HepG2 (cell line): Measurements from ENCODE around the gene TTLL1. TPM values are rescaled to one million over a fixed set of nuclear protein-coding genes. Genes with fewer than 3 reads are reported as not detected.

Source experiments
- BHLHE40 ChIP-seq: IDR thresholded peaks from 2 replicates; pipeline ENCODE4 v1.6.1; 2011; ENCODE audit warnings: low read length, improper control_type of control experiment
- EEA1 ChIP-seq: sonication (generic); formaldehyde crosslinking; IDR thresholded peaks from 2 replicates; pipeline ENCODE4 v1.5.1; 2020; ENCODE audit warnings: mild to moderate bottlenecking, missing genetic modification reagents, borderline replicate concordance
- EP300 ChIP-seq, 3 experiments: sonication (generic) in 1 of 3; formaldehyde crosslinking in 1 of 3; IDR thresholded peaks; 2 replicates each; pipeline versions ENCODE4 v1.5.1 to v1.6.1; 2011 to 2020; ENCODE audit warnings: low read depth in 2 of 3, low read length in 2 of 3, borderline replicate concordance in 1 of 3, improper control_type of control experiment in 1 of 3, mild to moderate bottlenecking in 1 of 3, missing genetic modification reagents in 1 of 3, moderate library complexity in 1 of 3
- IKZF4 ChIP-seq: sonication (generic); formaldehyde crosslinking; IDR thresholded peaks from 2 replicates; pipeline ENCODE4 v1.5.1; 2020; ENCODE audit warnings: borderline replicate concordance, mild to moderate bottlenecking, low read depth, missing genetic modification reagents; ENCODE audit errors: not compliant biosample characterization
- KLF16 ChIP-seq, 2 experiments: sonication (generic) in 1 of 2; formaldehyde crosslinking in 1 of 2; IDR thresholded peaks; 2 replicates each; pipeline versions ENCODE4 v1.6.1 to v1.8.0; 2016 to 2023; ENCODE audit warnings: missing genetic modification reagents in 2 of 2, missing compliant biosample characterization in 1 of 2
- PHB2 ChIP-seq: fragments of 450-650 bp; IDR thresholded peaks from 2 replicates; pipeline ENCODE4 v1.6.1; 2018; ENCODE audit not compliant: partially characterized antibody
- SCMH1 ChIP-seq: sonication (generic); formaldehyde crosslinking; IDR thresholded peaks from 2 replicates; pipeline ENCODE4 v1.9.0; 2021; ENCODE audit warnings: missing genetic modification reagents, mild to moderate bottlenecking, borderline replicate concordance
- ZFP36 ChIP-seq: fragments of 150-350 bp; IDR thresholded peaks from 2 replicates; pipeline ENCODE4 v1.6.1; 2018; ENCODE audit warnings: borderline replicate concordance, low read length, low read depth; ENCODE audit not compliant: partially characterized antibody
- ZFP62 ChIP-seq: sonication (generic); formaldehyde crosslinking; IDR thresholded peaks from 2 replicates; pipeline ENCODE4 v1.4.0; 2020; ENCODE audit warnings: missing genetic modification reagents
- ZNF160 ChIP-seq: sonication (generic); formaldehyde crosslinking; IDR thresholded peaks from 2 replicates; pipeline ENCODE4 v1.8.0; 2022; ENCODE audit warnings: mild to moderate bottlenecking, inconsistent platforms, missing genetic modification reagents
- ZNF264 ChIP-seq: sonication (generic); formaldehyde crosslinking; IDR thresholded peaks from 2 replicates; pipeline ENCODE4 v1.4.0; 2020; ENCODE audit warnings: missing genetic modification reagents
- ZNF619 ChIP-seq: sonication (generic); formaldehyde crosslinking; IDR thresholded peaks from 2 replicates; pipeline ENCODE4 v1.4.0; 2020; ENCODE audit warnings: mild to moderate bottlenecking, missing genetic modification reagents
- ZNF644 ChIP-seq: IDR thresholded peaks from 2 replicates; pipeline ENCODE4 v1.6.1; 2016; ENCODE audit warnings: low read depth
- polyA plus RNA-seq, 8 experiments: library from polyadenylated mRNA; depleted of rRNA in 3 of 8; stranded (reverse) in 7 of 8; unstranded in 1 of 8; fragments of >200 nt; fragmentation: Illumina TruSeq in 4 of 8; extraction: Trizol in 4 of 8; gene quantifications; 2 replicates each; pipeline versions ENCODE4 v1.2.1 to v1.2.3, GENCODE V29; 2011 to 2016; ENCODE audit warnings: low read depth in 4 of 8, missing spikeins in 1 of 8, mixed read lengths in 1 of 8; ENCODE audit not compliant: insufficient read depth in 1 of 8
- total RNA-seq, 5 experiments: library from RNA; depleted of rRNA; stranded (reverse); fragments of >200 nt; fragmentation: Illumina TruSeq; extraction: Trizol; gene quantifications; 2 replicates each; pipeline ENCODE4 v1.2.3, GENCODE V29; 2016; ENCODE audit warnings: low read depth in 1 of 5
- TF ChIP-seq, protein P1 (sequence below): IDR thresholded peaks from 2 replicates; pipeline ENCODE4 v1.6.1; 2012; ENCODE audit warnings: low read length, improper control_type of control experiment
- TF ChIP-seq, protein P2 (sequence below): sonication (generic); formaldehyde crosslinking; IDR thresholded peaks from 2 replicates; pipeline ENCODE4 v1.4.0; 2020; ENCODE audit warnings: missing genetic modification reagents, borderline replicate concordance
- TF ChIP-seq, protein P3 (sequence below): sonication (generic); formaldehyde crosslinking; IDR thresholded peaks from 2 replicates; pipeline ENCODE4 v1.8.0; 2023; ENCODE audit warnings: mild to moderate bottlenecking, missing genetic modification reagents
- TF ChIP-seq, protein P4 (sequence below): sonication (generic); formaldehyde crosslinking; IDR thresholded peaks from 2 replicates; pipeline ENCODE4 v1.5.0; 2020; ENCODE audit warnings: mild to moderate bottlenecking, low read depth, missing genetic modification reagents, borderline replicate concordance
- TF ChIP-seq, protein P5 (sequence below): sonication (generic); formaldehyde crosslinking; IDR thresholded peaks from 2 replicates; pipeline ENCODE4 v1.4.0; 2020; ENCODE audit warnings: mild to moderate bottlenecking, low read depth, missing genetic modification reagents

Gene TTLL1
- total and polyA plus RNA-seq, 2 of the 13 experiments (the other 11 are each of a cell fraction or from before 2014, with no cell fraction given) = 1.6 to 5.3 TPM

DNA sequence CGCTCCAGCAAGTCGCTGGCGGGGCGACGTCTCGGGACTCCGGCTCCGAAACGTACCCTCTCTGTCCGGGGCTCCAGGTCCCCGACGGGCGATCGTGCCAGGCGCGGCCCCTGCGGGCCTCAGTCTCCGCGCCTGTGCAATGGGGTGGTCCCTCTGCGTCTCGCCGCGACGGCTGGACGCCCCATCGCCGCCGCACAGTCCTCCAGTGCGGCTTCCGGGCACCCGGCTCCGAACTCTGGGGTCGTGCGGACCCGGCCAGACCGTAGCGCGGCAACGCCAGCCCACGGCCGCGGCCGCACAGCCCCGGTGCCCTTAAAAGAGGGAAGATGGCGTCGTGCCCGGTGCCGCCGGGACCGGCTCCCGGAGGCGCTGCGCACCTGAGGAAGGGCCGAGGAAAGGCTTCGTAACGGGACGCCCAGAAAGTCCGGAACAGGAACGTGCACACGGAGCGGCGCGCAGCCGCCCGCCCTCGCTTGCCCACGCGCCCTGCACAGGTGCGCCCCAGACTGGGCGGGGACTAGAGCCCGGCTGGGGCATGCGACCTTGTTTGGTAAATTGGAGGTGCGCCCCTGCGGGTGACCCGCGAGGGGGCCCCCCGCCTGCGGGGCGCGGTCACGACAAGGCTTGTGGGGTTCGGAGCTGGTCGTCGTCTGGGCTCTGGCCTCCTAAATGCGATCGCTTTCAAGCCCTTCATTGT, 21.9 kb upstream of the TTLL1 start (continued):
- TF ChIP-seq SCMH1 (CRISPR knock-in tag) = no peak
- TF ChIP-seq BHLHE40 = no peak
- TF ChIP-seq ZFP62 (CRISPR knock-in tag) = no peak
- TF ChIP-seq EP300 (IDR thresholded peaks at IDR 0.05; ENCODE audit: low read depth in 2 of 2, low read length in 2 of 2) = no peak
- no peak for TF ChIP-seq EP300 (CRISPR knock-in tag; IDR thresholded peaks at IDR 0.05; ENCODE audit: borderline replicate concordance)
- no peak for TF ChIP-seq ZNF264 (CRISPR knock-in tag)
- TF ChIP-seq, protein P1, sequence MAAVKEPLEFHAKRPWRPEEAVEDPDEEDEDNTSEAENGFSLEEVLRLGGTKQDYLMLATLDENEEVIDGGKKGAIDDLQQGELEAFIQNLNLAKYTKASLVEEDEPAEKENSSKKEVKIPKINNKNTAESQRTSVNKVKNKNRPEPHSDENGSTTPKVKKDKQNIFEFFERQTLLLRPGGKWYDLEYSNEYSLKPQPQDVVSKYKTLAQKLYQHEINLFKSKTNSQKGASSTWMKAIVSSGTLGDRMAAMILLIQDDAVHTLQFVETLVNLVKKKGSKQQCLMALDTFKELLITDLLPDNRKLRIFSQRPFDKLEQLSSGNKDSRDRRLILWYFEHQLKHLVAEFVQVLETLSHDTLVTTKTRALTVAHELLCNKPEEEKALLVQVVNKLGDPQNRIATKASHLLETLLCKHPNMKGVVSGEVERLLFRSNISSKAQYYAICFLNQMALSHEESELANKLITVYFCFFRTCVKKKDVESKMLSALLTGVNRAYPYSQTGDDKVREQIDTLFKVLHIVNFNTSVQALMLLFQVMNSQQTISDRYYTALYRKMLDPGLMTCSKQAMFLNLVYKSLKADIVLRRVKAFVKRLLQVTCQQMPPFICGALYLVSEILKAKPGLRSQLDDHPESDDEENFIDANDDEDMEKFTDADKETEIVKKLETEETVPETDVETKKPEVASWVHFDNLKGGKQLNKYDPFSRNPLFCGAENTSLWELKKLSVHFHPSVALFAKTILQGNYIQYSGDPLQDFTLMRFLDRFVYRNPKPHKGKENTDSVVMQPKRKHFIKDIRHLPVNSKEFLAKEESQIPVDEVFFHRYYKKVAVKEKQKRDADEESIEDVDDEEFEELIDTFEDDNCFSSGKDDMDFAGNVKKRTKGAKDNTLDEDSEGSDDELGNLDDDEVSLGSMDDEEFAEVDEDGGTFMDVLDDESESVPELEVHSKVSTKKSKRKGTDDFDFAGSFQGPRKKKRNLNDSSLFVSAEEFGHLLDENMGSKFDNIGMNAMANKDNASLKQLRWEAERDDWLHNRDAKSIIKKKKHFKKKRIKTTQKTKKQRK = no peak
- TF ChIP-seq ZNF644 = no peak
- TF ChIP-seq, protein P2, sequence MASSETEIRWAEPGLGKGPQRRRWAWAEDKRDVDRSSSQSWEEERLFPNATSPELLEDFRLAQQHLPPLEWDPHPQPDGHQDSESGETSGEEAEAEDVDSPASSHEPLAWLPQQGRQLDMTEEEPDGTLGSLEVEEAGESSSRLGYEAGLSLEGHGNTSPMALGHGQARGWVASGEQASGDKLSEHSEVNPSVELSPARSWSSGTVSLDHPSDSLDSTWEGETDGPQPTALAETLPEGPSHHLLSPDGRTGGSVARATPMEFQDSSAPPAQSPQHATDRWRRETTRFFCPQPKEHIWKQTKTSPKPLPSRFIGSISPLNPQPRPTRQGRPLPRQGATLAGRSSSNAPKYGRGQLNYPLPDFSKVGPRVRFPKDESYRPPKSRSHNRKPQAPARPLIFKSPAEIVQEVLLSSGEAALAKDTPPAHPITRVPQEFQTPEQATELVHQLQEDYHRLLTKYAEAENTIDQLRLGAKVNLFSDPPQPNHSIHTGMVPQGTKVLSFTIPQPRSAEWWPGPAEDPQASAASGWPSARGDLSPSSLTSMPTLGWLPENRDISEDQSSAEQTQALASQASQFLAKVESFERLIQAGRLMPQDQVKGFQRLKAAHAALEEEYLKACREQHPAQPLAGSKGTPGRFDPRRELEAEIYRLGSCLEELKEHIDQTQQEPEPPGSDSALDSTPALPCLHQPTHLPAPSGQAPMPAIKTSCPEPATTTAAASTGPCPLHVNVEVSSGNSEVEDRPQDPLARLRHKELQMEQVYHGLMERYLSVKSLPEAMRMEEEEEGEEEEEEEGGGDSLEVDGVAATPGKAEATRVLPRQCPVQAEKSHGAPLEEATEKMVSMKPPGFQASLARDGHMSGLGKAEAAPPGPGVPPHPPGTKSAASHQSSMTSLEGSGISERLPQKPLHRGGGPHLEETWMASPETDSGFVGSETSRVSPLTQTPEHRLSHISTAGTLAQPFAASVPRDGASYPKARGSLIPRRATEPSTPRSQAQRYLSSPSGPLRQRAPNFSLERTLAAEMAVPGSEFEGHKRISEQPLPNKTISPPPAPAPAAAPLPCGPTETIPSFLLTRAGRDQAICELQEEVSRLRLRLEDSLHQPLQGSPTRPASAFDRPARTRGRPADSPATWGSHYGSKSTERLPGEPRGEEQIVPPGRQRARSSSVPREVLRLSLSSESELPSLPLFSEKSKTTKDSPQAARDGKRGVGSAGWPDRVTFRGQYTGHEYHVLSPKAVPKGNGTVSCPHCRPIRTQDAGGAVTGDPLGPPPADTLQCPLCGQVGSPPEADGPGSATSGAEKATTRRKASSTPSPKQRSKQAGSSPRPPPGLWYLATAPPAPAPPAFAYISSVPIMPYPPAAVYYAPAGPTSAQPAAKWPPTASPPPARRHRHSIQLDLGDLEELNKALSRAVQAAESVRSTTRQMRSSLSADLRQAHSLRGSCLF = 0 out of 2 replicates have a peak, but pooled peaks have one; percentile 21
- TF ChIP-seq PHB2 = no peak
- TF ChIP-seq ZNF619 = no peak
- TF ChIP-seq ZNF160 = no peak
- TF ChIP-seq, protein P3, sequence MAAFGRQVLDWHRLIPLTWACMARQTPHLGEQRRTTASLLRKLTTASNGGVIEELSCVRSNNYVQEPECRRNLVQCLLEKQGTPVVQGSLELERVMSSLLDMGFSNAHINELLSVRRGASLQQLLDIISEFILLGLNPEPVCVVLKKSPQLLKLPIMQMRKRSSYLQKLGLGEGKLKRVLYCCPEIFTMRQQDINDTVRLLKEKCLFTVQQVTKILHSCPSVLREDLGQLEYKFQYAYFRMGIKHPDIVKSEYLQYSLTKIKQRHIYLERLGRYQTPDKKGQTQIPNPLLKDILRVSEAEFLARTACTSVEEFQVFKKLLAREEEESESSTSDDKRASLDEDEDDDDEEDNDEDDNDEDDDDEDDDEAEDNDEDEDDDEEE = no peak
- TF ChIP-seq EEA1 (CRISPR knock-in tag) = no peak
- TF ChIP-seq ZFP36 = no peak
- TF ChIP-seq, protein P4, sequence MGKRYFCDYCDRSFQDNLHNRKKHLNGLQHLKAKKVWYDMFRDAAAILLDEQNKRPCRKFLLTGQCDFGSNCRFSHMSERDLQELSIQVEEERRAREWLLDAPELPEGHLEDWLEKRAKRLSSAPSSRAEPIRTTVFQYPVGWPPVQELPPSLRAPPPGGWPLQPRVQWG (CRISPR knock-in tag) = no peak
- TF ChIP-seq, protein P5, sequence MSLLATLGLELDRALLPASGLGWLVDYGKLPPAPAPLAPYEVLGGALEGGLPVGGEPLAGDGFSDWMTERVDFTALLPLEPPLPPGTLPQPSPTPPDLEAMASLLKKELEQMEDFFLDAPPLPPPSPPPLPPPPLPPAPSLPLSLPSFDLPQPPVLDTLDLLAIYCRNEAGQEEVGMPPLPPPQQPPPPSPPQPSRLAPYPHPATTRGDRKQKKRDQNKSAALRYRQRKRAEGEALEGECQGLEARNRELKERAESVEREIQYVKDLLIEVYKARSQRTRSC (CRISPR knock-in tag) = no peak
- TF ChIP-seq IKZF4 (CRISPR knock-in tag) = no peak
- TF ChIP-seq KLF16 (CRISPR knock-in tag; IDR thresholded peaks at IDR 0.05) = no peak
